SK-MEL-5 (cell line): ENCODE results near the gene LIMD2. TPM values are rescaled to one million over a fixed set of nuclear protein-coding genes. Genes with fewer than 3 reads are reported as not detected.

Experiments
- DNase-seq: peaks from one replicate; pipeline ENCODE4 v3.0.0-alpha.2; 2016; ENCODE audit warnings: low read depth, low spot score
- in situ Hi-C: cut with HindIII; loops from 2 replicates; pipeline ENCODE4 v1.10.0; 2016; ENCODE audit warnings: low sequenced_read_pairs, high pct_unique_total_duplicates, low pct_unique_long_range_greater_than_20kb
- total RNA-seq: library from RNA; depleted of rRNA; stranded (reverse); fragments of >200 nt; shearing (Covaris generic); gene quantifications from 2 replicates; pipeline ENCODE4 v1.2.3, GENCODE V29; 2014

Gene LIMD2
- total RNA-seq, 1 experiment from 2014 or later = 18.6 TPM

DNA sequence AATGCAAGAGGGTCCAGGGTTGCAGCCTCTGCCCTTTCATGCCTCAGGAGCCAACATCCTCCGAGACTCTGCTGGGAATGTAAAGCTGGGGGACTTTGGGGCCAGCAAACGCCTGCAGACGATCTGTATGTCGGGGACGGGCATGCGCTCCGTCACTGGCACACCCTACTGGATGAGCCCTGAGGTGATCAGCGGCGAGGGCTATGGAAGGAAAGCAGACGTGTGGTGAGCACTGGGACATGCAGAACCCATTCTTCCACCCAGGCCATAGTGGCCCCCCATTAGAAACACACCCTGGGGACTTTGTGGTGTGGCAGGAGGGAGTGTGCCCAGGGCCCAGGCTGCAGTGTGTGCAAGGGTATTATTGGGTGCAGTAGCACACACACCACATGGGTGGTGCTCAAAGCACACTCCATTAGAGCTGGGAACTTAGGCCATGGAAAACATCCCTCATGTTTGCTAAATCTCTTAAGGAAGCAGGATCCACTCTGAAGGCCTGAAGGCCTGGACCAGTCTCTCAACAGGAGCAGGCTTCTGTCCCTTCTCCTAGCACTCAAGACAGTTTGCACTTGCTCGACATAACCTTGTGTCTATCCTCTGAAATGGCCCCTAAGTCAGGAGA, 7.6 kb downstream of the LIMD2 start:
- DNase-seq = no peak
- in situ Hi-C loops = no loop called here

DNA sequence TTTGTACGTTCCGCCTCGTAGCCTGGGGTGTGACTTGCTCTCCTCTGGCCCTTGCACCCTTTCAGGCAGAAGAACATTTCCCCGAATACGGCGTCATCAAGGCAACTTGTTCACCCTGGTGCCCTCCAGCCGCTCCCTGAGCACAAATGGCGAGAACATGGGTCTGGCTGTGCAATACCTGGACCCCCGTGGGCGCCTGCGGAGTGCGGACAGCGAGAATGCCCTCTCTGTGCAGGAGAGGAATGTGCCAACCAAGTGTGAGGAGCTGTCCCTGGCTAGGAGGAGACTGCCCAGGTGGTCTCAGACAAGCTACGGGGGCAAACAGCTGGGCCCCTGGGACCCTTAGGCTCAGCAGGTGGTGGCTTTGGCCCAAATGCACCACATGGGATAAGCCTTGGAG, 10.4 kb downstream of the LIMD2 start:
- no peak for DNase-seq
- in situ Hi-C loops = no loop called here

DNA sequence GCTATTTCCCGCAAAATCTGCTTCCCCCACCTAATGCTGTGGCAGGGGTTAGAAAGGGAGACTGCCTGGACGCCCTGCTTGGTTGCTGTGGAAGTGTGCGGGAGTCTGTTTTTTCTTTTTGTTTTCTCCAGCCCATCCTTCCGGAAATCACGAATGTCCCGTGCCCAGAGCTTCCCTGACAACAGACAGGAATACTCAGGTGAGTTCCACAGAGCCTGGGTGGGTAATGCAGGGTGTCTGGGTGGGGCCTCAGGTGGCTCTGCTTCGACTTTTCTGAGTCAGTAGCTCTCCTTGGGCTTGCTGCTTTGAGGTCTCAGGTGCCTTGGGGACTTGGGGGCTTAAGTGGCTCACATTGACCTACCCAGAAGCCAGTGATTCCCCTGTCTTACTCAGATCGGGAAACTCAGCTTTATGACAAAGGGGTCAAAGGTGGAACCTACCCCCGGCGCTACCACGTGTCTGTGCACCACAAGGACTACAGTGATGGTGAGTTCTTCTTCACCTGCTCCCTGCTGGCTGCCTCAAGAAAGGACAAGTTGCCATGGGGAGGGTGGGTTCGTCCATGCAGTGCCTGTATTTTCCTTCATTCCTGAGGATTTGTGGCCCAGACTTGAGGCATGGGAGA, 11.4 kb downstream of the LIMD2 start:
- DNase-seq = no peak
- in situ Hi-C loops = no loop called here

DNA sequence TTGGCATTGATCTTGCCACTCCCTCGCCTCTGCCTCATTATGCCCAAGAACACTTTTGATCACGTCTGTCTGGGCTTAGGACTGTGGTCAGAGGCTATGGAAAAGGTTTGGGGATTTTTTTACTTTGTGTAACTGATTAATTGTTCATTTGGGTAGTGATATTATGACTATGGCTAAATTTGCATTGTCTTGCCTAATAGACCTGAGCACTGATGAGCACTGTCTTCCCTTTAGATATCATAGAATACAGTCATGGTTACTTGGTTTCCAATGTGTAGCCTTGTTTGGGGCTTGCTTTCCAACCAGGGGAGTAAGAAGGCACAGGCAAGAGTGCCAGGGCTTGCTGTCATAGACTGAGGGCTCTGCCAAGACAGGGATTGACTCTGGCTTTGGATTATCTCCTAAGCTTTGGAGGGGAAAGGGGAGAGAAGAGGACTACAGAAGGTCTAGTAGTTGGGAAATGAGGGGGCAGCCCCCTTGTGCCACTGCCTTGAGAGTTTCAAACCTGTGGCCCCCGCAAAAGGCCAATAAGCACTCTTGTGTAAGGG, 13.7 kb downstream of the LIMD2 start:
- in situ Hi-C loops = no loop called here
- DNase-seq = no peak

DNA sequence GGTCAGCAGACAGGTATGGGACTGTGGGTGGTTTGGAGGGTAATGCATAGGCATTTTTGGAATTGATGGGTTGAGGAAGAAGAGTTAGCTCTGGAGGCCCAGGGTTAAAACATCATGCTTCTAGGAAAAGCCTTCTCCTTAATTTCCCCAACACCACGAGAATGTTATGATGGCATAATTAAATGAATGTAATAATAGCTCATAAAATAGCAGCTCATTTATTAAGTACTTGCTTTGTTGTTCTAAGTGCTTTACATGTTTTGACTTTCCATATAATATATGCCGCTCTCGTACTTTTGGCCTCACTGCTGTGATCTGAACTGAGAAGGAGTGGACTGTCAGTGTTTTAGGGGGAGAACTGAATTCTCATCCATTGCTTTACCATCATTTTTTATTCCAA, 14.3 kb downstream of the LIMD2 start:
- in situ Hi-C loops = no loop called here
- no peak for DNase-seq

DNA sequence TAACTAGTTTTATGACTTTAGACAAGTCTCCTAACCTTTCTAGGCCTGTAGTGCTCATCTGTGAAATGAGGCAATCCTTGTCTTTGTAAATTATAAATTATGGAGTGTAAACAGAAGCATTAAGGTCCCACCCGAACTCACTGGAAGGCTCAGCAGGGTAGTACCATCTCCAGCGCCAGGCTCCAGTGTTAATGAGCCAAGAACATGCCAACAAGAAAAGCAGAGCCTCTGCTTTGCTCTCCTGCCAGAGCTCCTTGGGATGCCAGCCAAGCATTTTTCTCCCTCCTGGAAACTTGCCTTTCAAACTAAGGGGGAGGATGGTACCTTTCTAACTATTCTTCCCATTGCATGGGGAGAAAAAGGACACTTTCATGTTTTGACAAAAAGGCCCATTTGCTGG, 14.9 kb downstream of the LIMD2 start:
- in situ Hi-C loops = no loop called here
- no peak for DNase-seq

DNA sequence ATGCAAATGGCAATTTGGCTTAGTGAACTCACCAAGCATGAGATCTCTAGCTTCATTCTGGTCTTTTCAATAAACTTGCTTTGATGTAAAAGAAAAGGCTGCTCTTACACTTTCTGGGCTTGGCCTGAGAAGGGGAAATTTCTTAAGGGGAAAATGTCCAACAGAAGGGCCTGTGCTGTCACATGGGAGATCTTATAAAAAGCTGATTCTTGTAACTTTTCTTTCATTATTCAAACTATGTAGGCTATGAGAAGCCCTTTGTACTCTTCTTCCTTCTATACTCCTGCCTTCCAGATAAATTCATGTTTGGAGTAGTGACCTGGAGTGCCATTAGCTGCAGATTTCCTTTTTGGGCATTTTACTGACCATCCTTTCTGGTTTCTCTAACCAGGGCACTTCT, 16.9 kb downstream of the LIMD2 start:
- in situ Hi-C loops = no loop called here
- DNase-seq = peak; percentile 63

DNA sequence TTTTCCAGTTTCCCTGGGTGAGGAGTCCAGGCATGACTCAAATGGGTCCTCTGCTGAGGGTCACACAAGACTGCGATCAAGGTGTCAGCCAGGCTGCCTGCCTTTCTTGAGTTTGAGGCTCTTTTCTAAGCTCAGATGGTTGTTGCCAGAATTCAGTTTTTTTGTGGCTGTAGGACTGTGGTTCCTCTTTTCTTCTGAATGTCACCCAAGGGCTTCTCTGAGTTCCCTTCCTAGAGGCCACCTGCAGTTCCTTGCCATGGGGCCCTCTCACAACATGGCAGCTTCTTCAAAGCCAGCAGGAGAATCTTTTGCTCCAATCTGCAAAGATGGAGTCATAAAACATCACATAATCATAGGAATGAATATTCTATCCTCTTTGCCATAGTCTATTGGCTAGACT, 17.5 kb downstream of the LIMD2 start:
- in situ Hi-C loops = no loop called here
- no peak for DNase-seq

DNA sequence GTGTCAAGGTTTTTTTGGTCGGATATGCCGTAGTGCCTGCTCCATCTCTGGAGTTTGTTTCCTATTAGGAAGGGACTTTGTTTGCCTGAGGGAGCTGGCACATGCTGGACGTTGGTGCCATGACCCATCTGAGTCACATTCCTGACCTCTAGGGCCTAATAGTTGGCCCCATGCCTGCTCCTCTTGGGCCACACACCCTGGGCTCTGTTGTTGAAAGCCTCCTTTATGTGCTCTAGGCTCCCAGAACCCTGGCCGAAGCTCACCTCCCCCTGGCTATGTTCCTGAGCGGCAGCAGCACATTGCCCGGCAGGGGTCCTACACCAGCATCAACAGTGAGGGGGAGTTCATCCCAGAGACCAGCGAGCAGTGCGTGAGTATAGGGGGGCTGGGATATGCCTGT, 18.4 kb downstream of the LIMD2 start:
- DNase-seq = peak; percentile 53
- in situ Hi-C loops = no loop called here

DNA sequence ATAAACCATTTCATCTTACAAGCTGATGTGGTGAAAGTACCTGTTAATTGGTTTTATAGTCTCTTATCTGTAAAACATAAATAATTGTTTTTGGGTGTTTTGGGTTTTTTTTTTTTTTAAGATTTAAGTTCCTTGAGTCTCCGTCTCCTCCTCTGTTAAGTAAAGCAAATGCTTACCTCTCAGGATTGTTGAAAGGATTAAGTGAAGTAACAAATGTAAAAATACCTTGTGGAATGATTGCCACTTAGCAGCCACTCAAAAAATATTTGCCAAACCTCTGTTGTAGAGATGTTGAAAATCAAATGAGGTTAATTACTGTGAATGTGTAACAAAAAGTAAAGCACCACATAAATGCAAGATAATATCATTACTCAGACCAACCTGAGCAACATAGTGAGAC, 19.2 kb downstream of the LIMD2 start:
- in situ Hi-C loops = no loop called here
- DNase-seq = no peak

DNA sequence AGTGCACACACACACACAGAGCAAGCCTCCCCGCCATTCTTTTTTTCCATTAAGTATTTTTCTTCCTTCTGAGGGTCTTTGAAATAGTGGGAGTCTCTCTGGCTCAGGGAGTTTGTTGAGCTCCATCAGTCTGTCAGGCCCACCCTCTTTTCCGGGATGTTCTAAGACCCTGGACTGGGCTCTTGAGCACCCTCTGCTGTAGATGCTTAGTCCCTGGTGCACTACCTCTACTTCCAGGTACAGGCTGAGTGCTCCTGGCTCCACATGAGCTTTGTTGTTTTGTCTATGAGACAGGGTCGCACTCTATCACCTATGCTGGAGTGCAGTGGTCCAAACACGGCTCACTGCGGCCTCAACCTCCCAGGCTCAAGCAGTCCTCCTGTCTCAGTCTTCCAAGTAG, 20.7 kb downstream of the LIMD2 start:
- in situ Hi-C loops = no loop called here
- DNase-seq = peak; percentile 29

DNA sequence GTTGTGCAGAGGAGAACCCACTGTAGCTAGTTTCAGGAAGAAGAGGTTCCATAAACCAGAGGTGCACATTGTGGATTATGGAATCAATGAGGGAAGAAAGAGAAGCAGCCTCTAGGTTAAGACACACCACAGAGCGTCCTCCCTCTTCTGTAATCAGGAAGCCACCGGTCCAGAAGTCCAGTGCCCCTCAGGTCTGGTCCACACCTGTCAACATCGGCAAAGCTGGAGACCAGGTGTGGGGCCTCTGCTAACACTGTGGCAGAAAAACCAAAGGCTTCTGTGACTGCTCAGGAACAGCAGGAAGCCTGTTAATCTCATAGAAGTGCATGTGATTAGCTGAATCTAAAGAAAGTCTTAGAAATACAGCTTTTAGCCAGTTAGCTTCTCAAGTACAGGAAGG, 23.3 kb downstream of the LIMD2 start:
- DNase-seq = no peak
- in situ Hi-C loops = no loop called here

DNA sequence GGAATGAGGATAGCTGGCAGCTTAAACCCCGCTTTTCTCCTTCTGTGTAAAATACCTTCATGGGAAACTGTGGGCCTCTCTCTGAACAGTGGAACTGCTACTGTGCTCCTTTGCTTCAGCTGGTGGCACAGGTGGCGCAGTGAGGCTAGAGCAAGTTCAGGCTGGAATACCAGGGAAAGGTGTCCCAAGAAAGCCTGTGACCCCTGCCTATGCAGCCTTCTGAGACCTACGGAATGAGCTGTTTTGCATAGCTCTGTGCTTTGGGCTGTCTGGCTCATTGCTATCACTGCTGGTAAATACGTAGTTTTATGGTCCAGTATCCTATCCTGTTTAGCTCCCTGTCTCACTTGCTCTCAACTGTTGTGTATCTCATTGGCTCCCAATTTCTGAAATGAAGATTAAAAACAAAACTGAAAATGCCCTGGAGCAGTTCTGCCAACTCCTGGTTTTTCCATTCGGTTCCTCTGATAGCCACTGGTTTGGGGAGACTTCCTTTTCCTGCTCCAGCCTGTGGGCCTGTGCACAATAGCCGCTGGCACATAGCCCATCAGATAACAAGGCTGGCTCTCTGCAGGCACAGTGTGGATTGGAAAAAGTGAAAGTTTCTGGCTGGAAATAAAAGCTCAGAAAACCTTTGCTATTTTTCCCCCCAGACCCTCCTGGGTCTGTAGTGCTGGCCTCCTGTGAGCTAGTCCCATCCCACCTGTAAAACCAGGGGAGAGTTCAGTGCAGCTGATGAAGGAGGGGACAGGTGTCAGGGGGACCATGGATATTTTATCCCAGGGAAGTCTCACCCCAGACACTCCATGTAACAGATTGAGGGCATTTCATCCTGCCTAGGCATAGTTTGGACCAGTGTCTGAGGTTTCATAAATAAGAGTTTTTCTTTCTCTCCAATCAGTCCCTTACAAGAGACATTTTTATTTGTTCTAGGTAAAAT, 24.0 kb downstream of the LIMD2 start:
- peak; percentile 72 for DNase-seq
- in situ Hi-C loops = no loop called here

DNA sequence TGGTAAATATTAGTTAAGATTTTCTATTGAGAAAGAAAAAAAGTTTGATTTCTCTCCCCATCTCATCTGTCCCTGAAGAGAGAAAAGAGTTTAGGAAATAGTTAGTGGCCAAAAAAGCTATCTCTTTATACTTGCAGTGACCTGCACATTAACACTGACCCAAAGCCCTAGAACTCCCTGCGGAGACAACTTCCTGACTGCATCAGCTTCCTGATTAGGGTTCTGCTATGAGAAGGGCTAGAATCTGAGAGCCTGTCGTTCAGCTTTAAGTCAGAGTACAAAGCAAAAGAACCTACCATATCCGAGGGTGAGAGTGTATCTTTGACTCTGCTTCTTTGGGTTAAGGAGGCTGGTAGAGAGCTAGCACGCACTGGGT, 24.7 kb downstream of the LIMD2 start:
- in situ Hi-C loops = no loop called here
- DNase-seq = no peak

DNA sequence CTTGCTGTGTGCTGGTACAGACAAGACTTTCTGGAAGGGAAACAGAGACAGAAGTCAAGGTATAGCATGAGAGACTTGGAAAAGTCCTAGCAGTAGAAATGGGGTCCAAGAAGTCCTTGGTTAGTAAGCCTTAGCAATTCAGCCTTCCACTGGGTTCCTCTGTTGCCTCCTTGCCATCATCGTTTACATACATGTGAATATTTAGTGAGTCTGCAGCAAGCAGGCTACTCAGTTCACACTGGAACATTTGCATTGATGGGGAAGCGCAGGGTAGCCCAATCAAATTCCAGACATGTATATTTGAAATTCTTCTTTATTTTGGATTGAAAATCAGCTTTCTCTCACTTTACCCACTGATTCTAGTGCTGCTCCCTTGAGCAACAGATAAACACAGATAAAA, 27.1 kb downstream of the LIMD2 start:
- DNase-seq = no peak
- in situ Hi-C loops = no loop called here

DNA sequence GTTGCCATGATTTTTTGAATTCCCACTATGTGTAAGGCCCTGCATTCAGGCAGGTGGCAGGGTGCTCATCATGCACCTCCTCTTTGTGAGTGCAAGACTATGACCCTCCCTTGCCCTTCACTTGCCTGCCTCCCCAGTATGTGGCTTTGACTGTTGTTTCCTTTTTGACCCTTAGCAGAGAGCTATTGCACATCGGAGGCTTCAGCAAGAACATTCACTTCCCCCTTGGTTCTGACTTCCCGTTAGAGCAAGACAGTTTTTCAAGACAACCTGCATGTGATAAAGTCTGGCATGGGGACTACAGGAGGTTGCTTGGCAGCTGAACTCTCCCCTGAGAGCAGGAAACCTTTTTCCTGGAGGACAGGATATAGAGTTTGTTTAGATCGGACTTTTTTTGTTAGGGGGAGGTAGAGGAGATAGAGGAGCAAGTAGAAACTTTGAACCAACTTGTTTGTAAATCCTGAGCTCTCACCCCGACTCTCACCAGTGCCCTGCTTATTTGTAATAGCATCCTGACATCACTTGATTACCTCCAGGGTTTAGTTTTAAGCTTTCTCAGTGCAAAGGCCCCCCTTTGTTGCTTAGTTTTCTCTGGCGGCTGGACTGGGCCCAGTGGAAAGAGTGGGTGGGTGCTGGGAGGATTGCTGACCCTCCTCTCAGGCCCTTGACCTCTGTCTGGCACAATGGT, 34.3 kb downstream of the LIMD2 start:
- in situ Hi-C loops = no loop called here
- DNase-seq = no peak

DNA sequence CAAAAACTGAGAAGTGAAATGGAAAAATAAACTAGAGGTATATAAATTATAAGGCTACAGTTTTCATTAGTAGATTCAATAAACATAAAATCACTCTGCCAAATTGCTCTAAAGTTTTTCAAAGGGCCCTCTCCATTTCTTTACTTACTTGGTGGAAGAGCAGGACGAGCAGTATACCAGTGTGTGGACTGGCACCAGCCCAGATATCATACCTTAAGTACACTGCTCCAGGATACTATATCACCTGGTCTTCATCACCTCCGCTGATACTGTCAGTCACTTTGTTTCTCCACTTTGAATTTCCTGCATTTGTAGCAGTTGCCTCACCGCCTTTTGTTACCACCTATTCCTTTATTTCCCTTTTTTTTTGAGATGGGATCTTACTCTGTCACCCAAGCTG, 40.1 kb downstream of the LIMD2 start:
- no peak for DNase-seq
- in situ Hi-C loops = no loop called here

DNA sequence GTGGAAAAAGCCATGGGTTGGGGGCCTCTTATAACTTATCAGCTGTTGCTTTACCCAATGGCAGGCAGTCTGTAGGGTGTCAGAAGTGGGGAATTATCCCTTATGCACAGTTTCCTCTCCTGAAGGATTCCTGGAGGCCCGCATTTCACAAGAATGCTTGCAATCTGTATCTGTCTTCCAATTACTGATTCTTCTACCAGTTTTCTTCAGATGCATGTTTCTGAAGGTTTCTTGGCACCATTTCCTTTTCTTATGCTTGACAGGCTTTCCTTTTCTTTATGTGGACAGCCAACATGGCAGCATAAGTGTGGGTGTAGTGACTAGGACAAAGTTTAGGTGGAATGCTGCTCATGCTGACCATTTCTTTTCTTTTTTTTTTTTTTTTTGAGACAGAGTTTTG, 41.6 kb downstream of the LIMD2 start:
- DNase-seq = no peak
- in situ Hi-C loops = no loop called here
